Measurements from ENCODE around the gene COX8C. TPM values are rescaled to one million over a fixed set of nuclear protein-coding genes. Genes with fewer than 3 reads are reported as not detected.

Gene COX8C
- total and polyA plus RNA-seq, 9 of the 15 experiments (the other 6 are each of a cell fraction or from before 2014, with no cell fraction given): not detected

- BruUV-seq (replicated peaks): no TSS peak
- Histone ChIP-seq H3K4me3 (no peak overlapping the region), H3K4me2 (ENCODE audit: insufficient read depth, low read length) (no peak overlapping the region), H4K20me1 (replicated peaks; ENCODE audit: control insufficient read depth, insufficient read depth, low read length) (no peaks in the 10 kb centered on the region), H2AFZ (ENCODE audit: low read depth, low read length) (no peak overlapping the region), H3K36me3 (ENCODE audit: control insufficient read depth, insufficient read depth, low read length) (peaks cover 7% of the 10 kb centered on the region; the same call in 1 of the 3 replicates), H3K9me1 (ENCODE audit: control insufficient read depth, insufficient read depth, low read length) (no peaks in the 10 kb centered on the region), H3K27me3 (ENCODE audit: control insufficient read depth in 2 of 2, insufficient read depth in 2 of 2, low read length in 2 of 2) (no peaks in the 10 kb centered on the region), H3K79me2 (ENCODE audit: control insufficient read depth, insufficient read depth, low read length) (peaks cover 86% of the 10 kb centered on the region), H3K9me3 (replicated peaks; ENCODE audit: control insufficient read depth, insufficient read depth, low read depth, low read length) (no peaks in the 10 kb centered on the region), H3K27ac (ENCODE audit: extremely low read depth, low read depth, low read length) (no peak overlapping the region), H3K9ac (ENCODE audit: insufficient read depth in 1 of 2, low read depth in 2 of 2, low read length in 2 of 2) (no peak overlapping the region), H3K4me1 (replicated peaks in 1 of 2; ENCODE audit: control insufficient read depth in 2 of 2, insufficient read depth in 2 of 2, low read length in 2 of 2) (peaks cover 4 to 42% of the 10 kb centered on the region in 2 experiments; a peak in 4 of 5 replicates)
- in situ Hi-C loops (cut with MboI): no loop called here
- ATAC-seq: no peak
- intact Hi-C loops (cut with micrococcal nuclease): no loop called here
- no peak for FAIRE-seq
- 47% methylated on average over 2 of the region's 2 CpGs for WGBS (ENCODE audit: insufficient coverage, low coverage, missing lambda C conversion rate)
- ChIA-PET POLR2A (interaction anchor here (2.5 kb wide), 1 partner anchor 11 kb away, joined by 12 read pairs; no protein-coding TSS in a partner anchor), CTCF (ENCODE audit: low intra/inter-chr PET ratio) (no interaction called here)
- DNase-seq (ENCODE audit: extremely low read depth in 1 of 4, low spot score in 3 of 4): no peak
- TF ChIP-seq SPI1 (IDR thresholded peaks at IDR 0.05; ENCODE audit: borderline replicate concordance, low read depth, low read length) (no peak), CBX8 (IDR thresholded peaks at IDR 0.05; ENCODE audit: borderline replicate concordance, extremely low read depth, low read depth, low read length, poor library complexity, severe bottlenecking) (no peak), ZNF407 (IDR thresholded peaks at IDR 0.05; ENCODE audit: low read depth) (no peak), ESRRA (IDR thresholded peaks at IDR 0.05; ENCODE audit: borderline replicate concordance, low read depth) (no peak)
- TF ChIP-seq, protein P1, sequence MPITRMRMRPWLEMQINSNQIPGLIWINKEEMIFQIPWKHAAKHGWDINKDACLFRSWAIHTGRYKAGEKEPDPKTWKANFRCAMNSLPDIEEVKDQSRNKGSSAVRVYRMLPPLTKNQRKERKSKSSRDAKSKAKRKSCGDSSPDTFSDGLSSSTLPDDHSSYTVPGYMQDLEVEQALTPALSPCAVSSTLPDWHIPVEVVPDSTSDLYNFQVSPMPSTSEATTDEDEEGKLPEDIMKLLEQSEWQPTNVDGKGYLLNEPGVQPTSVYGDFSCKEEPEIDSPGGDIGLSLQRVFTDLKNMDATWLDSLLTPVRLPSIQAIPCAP (CRISPR knock-in tag; IDR thresholded peaks at IDR 0.05; ENCODE audit: borderline replicate concordance): no peak
- TF ChIP-seq, protein P2, sequence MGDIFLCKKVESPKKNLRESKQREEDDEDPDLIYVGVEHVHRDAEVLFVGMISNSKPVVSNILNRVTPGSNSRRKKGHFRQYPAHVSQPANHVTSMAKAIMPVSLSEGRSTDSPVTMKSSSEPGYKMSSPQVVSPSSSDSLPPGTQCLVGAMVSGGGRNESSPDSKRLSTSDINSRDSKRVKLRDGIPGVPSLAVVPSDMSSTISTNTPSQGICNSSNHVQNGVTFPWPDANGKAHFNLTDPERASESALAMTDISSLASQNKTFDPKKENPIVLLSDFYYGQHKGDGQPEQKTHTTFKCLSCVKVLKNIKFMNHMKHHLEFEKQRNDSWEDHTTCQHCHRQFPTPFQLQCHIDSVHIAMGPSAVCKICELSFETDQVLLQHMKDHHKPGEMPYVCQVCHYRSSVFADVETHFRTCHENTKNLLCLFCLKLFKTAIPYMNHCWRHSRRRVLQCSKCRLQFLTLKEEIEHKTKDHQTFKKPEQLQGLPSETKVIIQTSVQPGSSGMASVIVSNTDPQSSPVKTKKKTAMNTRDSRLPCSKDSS (IDR thresholded peaks at IDR 0.05; ENCODE audit: low read depth, partially characterized antibody): no peak
These were observed 27.5 kb upstream of the COX8C start for GRCh38 chr14:93319494-93319893.
